ENCODE measurements around the gene RPS10. TPM values are rescaled to one million over a fixed set of nuclear protein-coding genes. Genes with fewer than 3 reads are reported as not detected.
"Not testable (repeated sequence)": the region's sequence is repeated elsewhere in the genome, so short reads cannot be mapped to it uniquely, and the experiment has no call there.

RPS10 gene
- total RNA-seq, 1 experiment from 2014 or later, result 2,049 TPM

- CTCF ChIA-PET, result no interaction called here
- H3K27me3 Mint-ChIP-seq (ENCODE audit: unreplicated experiment), result no peaks in the 10 kb centered on the region
- no peak for TF ChIP-seq CTCF (IDR thresholded peaks at IDR 0.05; ENCODE audit: unreplicated experiment)
- peaks cover 5% of the 10 kb centered on the region for H3K36me3 Mint-ChIP-seq (ENCODE audit: insufficient read depth, unreplicated experiment)
- no peak overlapping the region for H3K27ac Mint-ChIP-seq (ENCODE audit: unreplicated experiment)
- intact Hi-C loops (cut with micrococcal nuclease; ENCODE audit: unreplicated experiment), result no loop called here
- no peak overlapping the region for H3K4me3 Mint-ChIP-seq (ENCODE audit: low read depth, unreplicated experiment)
- no peak for DNase-seq
- H3K4me1 Mint-ChIP-seq (ENCODE audit: low read depth, unreplicated experiment), result peaks cover 11% of the 10 kb centered on the region
- no TSS peak for BruUV-seq (replicated peaks)
- H3K9me3 Mint-ChIP-seq (ENCODE audit: low read depth, unreplicated experiment), result no peaks in the 10 kb centered on the region
Measured at GRCh38 chr6:34374508-34374907, 51.4 kb downstream of the RPS10 start.

GRCh38 chr6:34374069-34374468 is 51.8 kb downstream of the RPS10 start:
- Mint-ChIP-seq H3K27ac (ENCODE audit: unreplicated experiment) (no peak overlapping the region), H3K4me3 (ENCODE audit: low read depth, unreplicated experiment) (no peak overlapping the region), H3K36me3 (ENCODE audit: insufficient read depth, unreplicated experiment) (peaks cover 5% of the 10 kb centered on the region), H3K9me3 (ENCODE audit: low read depth, unreplicated experiment) (no peaks in the 10 kb centered on the region), H3K4me1 (ENCODE audit: low read depth, unreplicated experiment) (peaks cover 16% of the 10 kb centered on the region), H3K27me3 (ENCODE audit: unreplicated experiment) (no peaks in the 10 kb centered on the region)
- DNase-seq, result no peak
- TF ChIP-seq CTCF (IDR thresholded peaks at IDR 0.05; ENCODE audit: unreplicated experiment), result no peak
- CTCF ChIA-PET, result no interaction called here
- intact Hi-C loops (cut with micrococcal nuclease; ENCODE audit: unreplicated experiment), result no loop called here
- BruUV-seq (replicated peaks), result no TSS peak

GRCh38 chr6:34373511-34373910 is 52.4 kb downstream of the RPS10 start:
- Mint-ChIP-seq H3K4me1 (ENCODE audit: low read depth, unreplicated experiment) (peaks cover 17% of the 10 kb centered on the region), H3K27ac (ENCODE audit: unreplicated experiment) (no peak overlapping the region), H3K4me3 (ENCODE audit: low read depth, unreplicated experiment) (no peak overlapping the region), H3K36me3 (ENCODE audit: insufficient read depth, unreplicated experiment) (peaks cover 5% of the 10 kb centered on the region), H3K27me3 (ENCODE audit: unreplicated experiment) (no peaks in the 10 kb centered on the region), H3K9me3 (ENCODE audit: low read depth, unreplicated experiment) (no peaks in the 10 kb centered on the region)
- no peak for DNase-seq
- CTCF ChIA-PET, result interaction anchor here (0.6 to 0.8 kb wide), 2 partner anchors 10 to 174 kb away, joined by 3 to 10 read pairs; no protein-coding TSS in a partner anchor
- TF ChIP-seq CTCF (IDR thresholded peaks at IDR 0.05; ENCODE audit: unreplicated experiment), result no peak
- no TSS peak for BruUV-seq (replicated peaks)
- intact Hi-C loops (cut with micrococcal nuclease; ENCODE audit: unreplicated experiment), result no loop called here

GRCh38 chr6:34371865-34372264 is 54.0 kb downstream of the RPS10 start:
- H3K4me1 Mint-ChIP-seq (ENCODE audit: low read depth, unreplicated experiment), result peaks cover 17% of the 10 kb centered on the region
- H3K36me3 Mint-ChIP-seq (ENCODE audit: insufficient read depth, unreplicated experiment); H3K9me3 Mint-ChIP-seq (ENCODE audit: low read depth, unreplicated experiment); BruUV-seq (replicated peaks); H3K27me3 Mint-ChIP-seq (ENCODE audit: unreplicated experiment); intact Hi-C loops (cut with micrococcal nuclease; ENCODE audit: unreplicated experiment); H3K4me3 Mint-ChIP-seq (ENCODE audit: low read depth, unreplicated experiment); CTCF ChIA-PET; DNase-seq; H3K27ac Mint-ChIP-seq (ENCODE audit: unreplicated experiment): not testable (repeated sequence)

- Mint-ChIP-seq H3K4me3 (ENCODE audit: low read depth, unreplicated experiment) (no peak overlapping the region), H3K4me1 (ENCODE audit: low read depth, unreplicated experiment) (peaks cover 17% of the 10 kb centered on the region), H3K27ac (ENCODE audit: unreplicated experiment) (no peak overlapping the region), H3K27me3 (ENCODE audit: unreplicated experiment) (no peaks in the 10 kb centered on the region), H3K36me3 (ENCODE audit: insufficient read depth, unreplicated experiment) (peaks cover 5% of the 10 kb centered on the region), H3K9me3 (ENCODE audit: low read depth, unreplicated experiment) (no peaks in the 10 kb centered on the region)
- DNase-seq, result no peak
- CTCF ChIA-PET, result interaction anchor here (0.6 kb wide), 1 partner anchor 45 kb away, joined by 3 read pairs; no protein-coding TSS in a partner anchor
- intact Hi-C loops (cut with micrococcal nuclease; ENCODE audit: unreplicated experiment), result no loop called here
- no peak for TF ChIP-seq CTCF (IDR thresholded peaks at IDR 0.05; ENCODE audit: unreplicated experiment)
- BruUV-seq (replicated peaks), result no TSS peak
Measured at GRCh38 chr6:34370361-34370760, 55.5 kb downstream of the RPS10 start.

Measured in Calu3 (cell line).